ENCODE data around the gene SCAF8.

DNA sequence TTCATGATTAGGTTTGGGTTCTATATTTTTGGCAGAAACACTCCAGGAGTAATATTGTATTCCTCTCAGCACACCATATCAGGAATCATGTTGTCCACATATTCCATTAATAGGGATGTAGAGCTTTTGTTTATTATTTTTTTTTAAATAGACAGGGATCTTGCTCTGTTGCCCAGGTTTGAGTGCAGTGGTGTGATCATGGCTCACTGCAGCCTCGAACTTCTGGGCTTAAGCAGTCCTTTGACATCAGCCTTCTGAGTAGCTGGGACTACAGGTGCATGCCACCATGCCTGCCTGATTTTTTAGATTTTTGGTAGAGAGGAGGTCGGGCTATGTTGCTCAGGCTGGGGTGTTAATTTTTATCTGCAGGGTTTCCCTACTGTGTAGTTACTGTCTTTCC lies 12.0 kb downstream of the SCAF8 start:
- TF ChIP-seq, protein P1, sequence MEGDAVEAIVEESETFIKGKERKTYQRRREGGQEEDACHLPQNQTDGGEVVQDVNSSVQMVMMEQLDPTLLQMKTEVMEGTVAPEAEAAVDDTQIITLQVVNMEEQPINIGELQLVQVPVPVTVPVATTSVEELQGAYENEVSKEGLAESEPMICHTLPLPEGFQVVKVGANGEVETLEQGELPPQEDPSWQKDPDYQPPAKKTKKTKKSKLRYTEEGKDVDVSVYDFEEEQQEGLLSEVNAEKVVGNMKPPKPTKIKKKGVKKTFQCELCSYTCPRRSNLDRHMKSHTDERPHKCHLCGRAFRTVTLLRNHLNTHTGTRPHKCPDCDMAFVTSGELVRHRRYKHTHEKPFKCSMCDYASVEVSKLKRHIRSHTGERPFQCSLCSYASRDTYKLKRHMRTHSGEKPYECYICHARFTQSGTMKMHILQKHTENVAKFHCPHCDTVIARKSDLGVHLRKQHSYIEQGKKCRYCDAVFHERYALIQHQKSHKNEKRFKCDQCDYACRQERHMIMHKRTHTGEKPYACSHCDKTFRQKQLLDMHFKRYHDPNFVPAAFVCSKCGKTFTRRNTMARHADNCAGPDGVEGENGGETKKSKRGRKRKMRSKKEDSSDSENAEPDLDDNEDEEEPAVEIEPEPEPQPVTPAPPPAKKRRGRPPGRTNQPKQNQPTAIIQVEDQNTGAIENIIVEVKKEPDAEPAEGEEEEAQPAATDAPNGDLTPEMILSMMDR (IDR thresholded peaks at IDR 0.05; ENCODE audit: low read length): no peak
- TF ChIP-seq EZH2 (optimal IDR thresholded peaks at IDR 0.05; ENCODE audit: low read depth, low read length) (no peak), EZH2phosphoT487 (IDR thresholded peaks at IDR 0.05; ENCODE audit: low read length) (no peak)

Data from MM.1S (cell line).